MM.1S (cell line): ENCODE results near the gene GALNT7.

ENCODE experiments used
- DNase-seq: peaks from one replicate; pipeline ENCODE4 v3.0.0-alpha.2; 2015
- H2AFZ ChIP-seq: fragments of 300-600 bp; sonication (generic); 2 replicates; pipeline ENCODE4 v1.6.0; 2016; ENCODE audit warnings: antibody characterized with exemption, low read length
- H3F3A ChIP-seq: fragments of 300-600 bp; sonication (generic); 2 replicates; pipeline ENCODE4 v1.6.1; 2016; ENCODE audit warnings: mild to moderate bottlenecking, antibody characterized with exemption, low read length, moderate library complexity, mixed read lengths; ENCODE audit not compliant: insufficient read depth
- H3K27ac ChIP-seq: fragments of 300-600 bp; sonication (generic); 2 replicates; pipeline ENCODE4 v1.5.1; 2016; ENCODE audit warnings: mild to moderate bottlenecking, low read length
- H3K27me3 ChIP-seq: fragments of 300-600 bp; sonication (generic); replicated peaks from 2 replicates; pipeline ENCODE4 v1.6.0; 2016; ENCODE audit warnings: low read length; ENCODE audit not compliant: insufficient read depth
- H3K36me3 ChIP-seq: fragments of 300-600 bp; sonication (generic); replicated peaks from 2 replicates; pipeline ENCODE4 v1.6.1; 2016; ENCODE audit warnings: mild to moderate bottlenecking, low read length, mixed read lengths; ENCODE audit not compliant: insufficient read depth
- H3K4me1 ChIP-seq: fragments of 300-600 bp; sonication (generic); 2 replicates; pipeline ENCODE4 v1.6.1; 2016; ENCODE audit warnings: low read length, mixed read lengths
- H3K4me2 ChIP-seq: fragments of 300-600 bp; sonication (generic); 2 replicates; pipeline ENCODE4 v1.6.0; 2016; ENCODE audit warnings: low read depth, low read length
- H3K4me3 ChIP-seq: fragments of 300-600 bp; sonication (generic); 2 replicates; pipeline ENCODE4 v1.5.1; 2016; ENCODE audit warnings: low read length, mixed read lengths
- H3K79me2 ChIP-seq: fragments of 300-600 bp; sonication (generic); 2 replicates; pipeline ENCODE4 v1.6.1; 2016; ENCODE audit warnings: mixed run types, low read length, mixed read lengths
- H3K9ac ChIP-seq: fragments of 300-600 bp; sonication (generic); 2 replicates; pipeline ENCODE4 v1.6.1; 2016; ENCODE audit warnings: low read length, mixed read lengths
- H3K9me2 ChIP-seq: fragments of 300-600 bp; sonication (generic); replicated peaks from 2 replicates; pipeline ENCODE4 v1.6.1; 2016; ENCODE audit warnings: mild to moderate bottlenecking, low read length, mixed read lengths; ENCODE audit not compliant: insufficient read depth
- H3K9me3 ChIP-seq: fragments of 300-600 bp; sonication (generic); replicated peaks from 2 replicates; pipeline ENCODE4 v1.6.1; 2016; ENCODE audit warnings: mild to moderate bottlenecking, low read length, mixed read lengths; ENCODE audit not compliant: insufficient read depth
- H4K20me1 ChIP-seq: fragments of 300-600 bp; sonication (generic); 2 replicates; pipeline ENCODE4 v1.6.1; 2016; ENCODE audit warnings: mild to moderate bottlenecking, low read length, moderate library complexity, mixed read lengths; ENCODE audit not compliant: insufficient read depth
- EZH2 ChIP-seq: fragments of 300-600 bp; sonication (generic); optimal IDR thresholded peaks from 2 replicates; pipeline ENCODE3; 2017; ENCODE audit warnings: low read depth, mild to moderate bottlenecking, antibody characterized with exemption, low read length, mixed read lengths
- EZH2phosphoT487 ChIP-seq: fragments of 300-600 bp; sonication (generic); IDR thresholded peaks from 2 replicates; pipeline ENCODE4 v1.6.1; 2018; ENCODE audit warnings: antibody characterized with exemption, low read length
- TF ChIP-seq, protein P1 (sequence below): fragments of 300-600 bp; sonication (generic); IDR thresholded peaks from 2 replicates; pipeline ENCODE4 v1.5.1; 2016; ENCODE audit warnings: antibody characterized with exemption, low read length, mixed read lengths

The GALNT7 gene

GRCh38 chr4:173146456-173146855 is 22.2 kb upstream of the GALNT7 start:
- H3K4me1 ChIP-seq, result no peaks in the 10 kb centered on the region
- H3K9me3 ChIP-seq, result no peaks in the 10 kb centered on the region
- TF ChIP-seq EZH2, result no peak
- no peaks in the 10 kb centered on the region for H3K9me2 ChIP-seq
- H3K4me3 ChIP-seq, result no peak overlapping the region
- no peaks in the 10 kb centered on the region for H4K20me1 ChIP-seq
- H3K36me3 ChIP-seq, result no peaks in the 10 kb centered on the region
- H3K27ac ChIP-seq, result no peak overlapping the region
- no peaks in the 10 kb centered on the region for H3K79me2 ChIP-seq
- no peak overlapping the region for H3K9ac ChIP-seq
- DNase-seq, result no peak
- no peaks in the 10 kb centered on the region for H3F3A ChIP-seq
- H3K4me2 ChIP-seq, result no peak overlapping the region
- H2AFZ ChIP-seq, result no peak overlapping the region
- no peaks in the 10 kb centered on the region for H3K27me3 ChIP-seq

DNA sequence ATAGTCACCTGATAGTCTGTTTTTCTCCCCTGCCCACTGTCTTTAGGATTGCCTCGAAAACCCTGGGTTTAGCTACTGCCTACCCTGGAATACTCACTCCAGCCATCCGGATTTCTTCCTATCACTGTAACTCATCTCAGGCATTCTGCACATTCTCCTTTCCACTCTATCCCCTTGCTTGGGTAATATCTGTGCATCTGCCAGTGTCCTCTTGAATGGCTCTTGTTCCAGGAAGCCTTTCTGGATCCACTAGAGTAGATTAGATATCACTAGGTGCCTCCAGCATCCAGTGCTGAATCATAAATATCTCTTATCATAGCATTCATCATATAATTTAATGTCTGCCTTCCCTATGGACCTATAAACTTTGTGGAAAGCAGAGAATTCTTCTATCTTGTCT is 17.1 kb upstream of the GALNT7 start:
- TF ChIP-seq EZH2phosphoT487 (no peak), EZH2 (no peak)
- TF ChIP-seq, protein P1, sequence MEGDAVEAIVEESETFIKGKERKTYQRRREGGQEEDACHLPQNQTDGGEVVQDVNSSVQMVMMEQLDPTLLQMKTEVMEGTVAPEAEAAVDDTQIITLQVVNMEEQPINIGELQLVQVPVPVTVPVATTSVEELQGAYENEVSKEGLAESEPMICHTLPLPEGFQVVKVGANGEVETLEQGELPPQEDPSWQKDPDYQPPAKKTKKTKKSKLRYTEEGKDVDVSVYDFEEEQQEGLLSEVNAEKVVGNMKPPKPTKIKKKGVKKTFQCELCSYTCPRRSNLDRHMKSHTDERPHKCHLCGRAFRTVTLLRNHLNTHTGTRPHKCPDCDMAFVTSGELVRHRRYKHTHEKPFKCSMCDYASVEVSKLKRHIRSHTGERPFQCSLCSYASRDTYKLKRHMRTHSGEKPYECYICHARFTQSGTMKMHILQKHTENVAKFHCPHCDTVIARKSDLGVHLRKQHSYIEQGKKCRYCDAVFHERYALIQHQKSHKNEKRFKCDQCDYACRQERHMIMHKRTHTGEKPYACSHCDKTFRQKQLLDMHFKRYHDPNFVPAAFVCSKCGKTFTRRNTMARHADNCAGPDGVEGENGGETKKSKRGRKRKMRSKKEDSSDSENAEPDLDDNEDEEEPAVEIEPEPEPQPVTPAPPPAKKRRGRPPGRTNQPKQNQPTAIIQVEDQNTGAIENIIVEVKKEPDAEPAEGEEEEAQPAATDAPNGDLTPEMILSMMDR, result no peak
- Histone ChIP-seq H3K9ac (no peak overlapping the region), H3K36me3 (no peaks in the 10 kb centered on the region), H3K9me2 (no peaks in the 10 kb centered on the region), H2AFZ (no peak overlapping the region), H3F3A (no peaks in the 10 kb centered on the region), H3K4me1 (no peaks in the 10 kb centered on the region), H3K4me2 (no peak overlapping the region), H3K27me3 (no peaks in the 10 kb centered on the region), H3K9me3 (no peaks in the 10 kb centered on the region), H3K27ac (no peak overlapping the region), H3K79me2 (no peaks in the 10 kb centered on the region), H4K20me1 (no peaks in the 10 kb centered on the region), H3K4me3 (no peak overlapping the region)
- no peak for DNase-seq

GRCh38 chr4:173152104-173152503 is 16.5 kb upstream of the GALNT7 start:
- Histone ChIP-seq H3K4me3 (no peak overlapping the region), H3K4me1 (no peaks in the 10 kb centered on the region), H3K9me3 (no peaks in the 10 kb centered on the region), H3K9me2 (no peaks in the 10 kb centered on the region), H3K27ac (no peak overlapping the region), H2AFZ (no peak overlapping the region), H3K4me2 (no peak overlapping the region), H3K9ac (no peak overlapping the region), H3K27me3 (no peaks in the 10 kb centered on the region), H3F3A (no peaks in the 10 kb centered on the region), H4K20me1 (no peaks in the 10 kb centered on the region), H3K79me2 (no peaks in the 10 kb centered on the region), H3K36me3 (no peaks in the 10 kb centered on the region)
- no peak for DNase-seq
- TF ChIP-seq EZH2phosphoT487 (no peak), EZH2 (no peak)
- TF ChIP-seq, protein P1, result no peak

- H3K27me3 ChIP-seq, result no peaks in the 10 kb centered on the region
- no peak overlapping the region for H3K4me3 ChIP-seq
Measured at GRCh38 chr4:173153445-173153844, 15.2 kb upstream of the GALNT7 start.

More at GRCh38 chr4:173153445-173153844, 15.2 kb upstream of the GALNT7 start:
- DNase-seq, result no peak
- H2AFZ ChIP-seq, result no peak overlapping the region
- no peak overlapping the region for H3K4me2 ChIP-seq
- TF ChIP-seq EZH2 (no peak), EZH2phosphoT487 (no peak)
- TF ChIP-seq, protein P1, result no peak
- H3K79me2 ChIP-seq, result no peaks in the 10 kb centered on the region
- no peaks in the 10 kb centered on the region for H3K9me3 ChIP-seq
- no peak overlapping the region for H3K9ac ChIP-seq
- no peak overlapping the region for H3K27ac ChIP-seq
- no peaks in the 10 kb centered on the region for H3K4me1 ChIP-seq
- no peaks in the 10 kb centered on the region for H3K9me2 ChIP-seq
- no peaks in the 10 kb centered on the region for H3K36me3 ChIP-seq
- no peaks in the 10 kb centered on the region for H3F3A ChIP-seq
- H4K20me1 ChIP-seq, result no peaks in the 10 kb centered on the region
